Natural killer cell treated with Interleukin-12 subunit alpha and Interleukin-12 subunit beta and Interleukin-15 and Interleukin-18, amount 100 ng/mL, for 72 hours (primary cell): ENCODE results near the gene KCNQ2. TPM values are rescaled to one million over a fixed set of nuclear protein-coding genes. Genes with fewer than 3 reads are reported as not detected.

ENCODE experiments used
- ATAC-seq, 2 donors: fragments of 150-1000 bp; cut with Tn5 transposase in 1 of 2; sonication (Bioruptor Pico), chemical (Tn5 transposase) in 1 of 2; 2 replicates each; pipeline ENCODE4 v1.10.0; 2021
- DNase-seq: peaks from one replicate; pipeline ENCODE4 v3.0.0; 2022; ENCODE audit warnings: low spot score
- H3K27ac Mint-ChIP-seq, 2 donors: 1 replicate in 1 of 2; 2 replicates in 1 of 2; pipeline ENCODE4 v1.8.0; 2022; ENCODE audit warnings: mixed read lengths in 2 of 2, mild to moderate bottlenecking in 1 of 2, moderate library complexity in 1 of 2
- H3K27me3 Mint-ChIP-seq, 2 donors: 1 replicate in 1 of 2; 2 replicates in 1 of 2; pipeline ENCODE4 v1.8.0; 2022; ENCODE audit warnings: mixed read lengths in 2 of 2
- H3K36me3 Mint-ChIP-seq: one replicate; pipeline ENCODE4 v1.8.0; 2022; ENCODE audit warnings: mixed read lengths
- H3K4me1 Mint-ChIP-seq, 2 donors: 1 replicate in 1 of 2; 2 replicates in 1 of 2; pipeline ENCODE4 v1.8.0; 2022; ENCODE audit warnings: low read depth in 2 of 2, mixed read lengths in 2 of 2, mild to moderate bottlenecking in 1 of 2
- H3K4me3 Mint-ChIP-seq: one replicate; pipeline ENCODE4 v1.8.0; 2022; ENCODE audit warnings: mixed read lengths
- H3K9me3 Mint-ChIP-seq: 2 replicates; pipeline ENCODE4 v1.8.0; 2022; ENCODE audit warnings: mixed read lengths
- total RNA-seq, 2 donors: library from RNA; stranded (reverse); gene quantifications; one replicate each; pipeline ENCODE4 v1.2.3, GENCODE V29; 2022

Gene KCNQ2
- total RNA-seq, 2 donors from 2014 or later = not detected

GRCh38 chr20:63441136-63442099 is 31.0 kb downstream of the KCNQ2 start:
- Mint-ChIP-seq H3K27ac (no peak overlapping the region), H3K4me3 (peak overlapping the region; percentile 58)

GRCh38 chr20:63440366-63440955 is 32.0 kb downstream of the KCNQ2 start:
- Mint-ChIP-seq H3K4me3 (no peak overlapping the region), H3K9me3 (peaks cover 7% of the 10 kb centered on the region), H3K36me3 (no peaks in the 10 kb centered on the region), H3K27me3 (peaks cover 0 to 6% of the 10 kb centered on the region in 2 donors), H3K27ac (no peak overlapping the region), H3K4me1 (peaks cover 18% of the 10 kb centered on the region in 2 donors)
- ATAC-seq (no peak), DNase-seq (no peak)

More at GRCh38 chr20:63441136-63442099, 31.0 kb downstream of the KCNQ2 start:
- DNase-seq (no peak), ATAC-seq (peak in 1 of 2 donors; percentile 71)
- H3K4me1 Mint-ChIP-seq = peaks cover 18% of the 10 kb centered on the region in 2 donors
- no peaks in the 10 kb centered on the region for H3K36me3 Mint-ChIP-seq
- peaks cover 7% of the 10 kb centered on the region for H3K9me3 Mint-ChIP-seq
- H3K27me3 Mint-ChIP-seq = peaks cover 0 to 6% of the 10 kb centered on the region in 2 donors

GRCh38 chr20:63439866-63440265 is 32.6 kb downstream of the KCNQ2 start:
- ATAC-seq (no peak), DNase-seq (no peak)
- Mint-ChIP-seq H3K27ac (no peak overlapping the region), H3K4me1 (peaks cover 18 to 21% of the 10 kb centered on the region in 2 donors), H3K27me3 (peaks cover 0 to 6% of the 10 kb centered on the region in 2 donors), H3K4me3 (no peak overlapping the region), H3K9me3 (peaks cover 7% of the 10 kb centered on the region), H3K36me3 (no peaks in the 10 kb centered on the region)

GRCh38 chr20:63438121-63438520 is 34.3 kb downstream of the KCNQ2 start:
- DNase-seq = no peak
- peaks cover 0 to 8% of the 10 kb centered on the region in 2 donors for H3K27me3 Mint-ChIP-seq
- no peak overlapping the region for H3K27ac Mint-ChIP-seq
- no peak for ATAC-seq
- peaks cover 20 to 26% of the 10 kb centered on the region in 2 donors for H3K4me1 Mint-ChIP-seq
- H3K36me3 Mint-ChIP-seq = no peaks in the 10 kb centered on the region
- H3K4me3 Mint-ChIP-seq = no peak overlapping the region
- H3K9me3 Mint-ChIP-seq = peaks cover 5% of the 10 kb centered on the region

GRCh38 chr20:63435552-63435951 is 36.9 kb downstream of the KCNQ2 start:
- no peak overlapping the region for H3K27ac Mint-ChIP-seq
- DNase-seq = no peak
- no peaks in the 10 kb centered on the region for H3K36me3 Mint-ChIP-seq
- ATAC-seq = no peak
- H3K4me3 Mint-ChIP-seq = no peak overlapping the region
- H3K27me3 Mint-ChIP-seq = peaks cover 0 to 7% of the 10 kb centered on the region in 2 donors
- H3K9me3 Mint-ChIP-seq = no peaks in the 10 kb centered on the region
- H3K4me1 Mint-ChIP-seq = peaks cover 4 to 13% of the 10 kb centered on the region in 2 donors

GRCh38 chr20:63434599-63435378 is 37.7 kb downstream of the KCNQ2 start:
- Mint-ChIP-seq H3K36me3 (no peaks in the 10 kb centered on the region), H3K4me1 (peaks cover 4 to 13% of the 10 kb centered on the region in 2 donors), H3K9me3 (no peaks in the 10 kb centered on the region), H3K27ac (no peak overlapping the region), H3K27me3 (peaks cover 0 to 7% of the 10 kb centered on the region in 2 donors), H3K4me3 (peak overlapping the region; percentile 49)
- DNase-seq (peak; percentile 75), ATAC-seq (peak; percentile 51 to 64)

GRCh38 chr20:63433756-63434531 is 38.5 kb downstream of the KCNQ2 start:
- DNase-seq (no peak), ATAC-seq (no peak)
- Mint-ChIP-seq H3K9me3 (no peaks in the 10 kb centered on the region), H3K27me3 (peaks cover 0 to 7% of the 10 kb centered on the region in 2 donors), H3K4me1 (peaks cover 4 to 13% of the 10 kb centered on the region in 2 donors), H3K27ac (no peak overlapping the region), H3K36me3 (no peaks in the 10 kb centered on the region), H3K4me3 (no peak overlapping the region)

GRCh38 chr20:63433351-63433750 is 39.1 kb downstream of the KCNQ2 start:
- Mint-ChIP-seq H3K36me3 (no peaks in the 10 kb centered on the region), H3K4me3 (no peak overlapping the region), H3K9me3 (no peaks in the 10 kb centered on the region), H3K27ac (no peak overlapping the region), H3K4me1 (peaks cover 4 to 13% of the 10 kb centered on the region in 2 donors), H3K27me3 (peaks cover 0 to 7% of the 10 kb centered on the region in 2 donors)
- DNase-seq (no peak), ATAC-seq (no peak)

- H3K9me3 Mint-ChIP-seq = no peaks in the 10 kb centered on the region
- H3K27ac Mint-ChIP-seq = no peak overlapping the region
- DNase-seq (no peak), ATAC-seq (no peak)
- peaks cover 0 to 7% of the 10 kb centered on the region in 2 donors for H3K27me3 Mint-ChIP-seq
- H3K36me3 Mint-ChIP-seq = no peaks in the 10 kb centered on the region
- no peak overlapping the region for H3K4me3 Mint-ChIP-seq
- peaks cover 4 to 13% of the 10 kb centered on the region in 2 donors for H3K4me1 Mint-ChIP-seq
These were observed 39.7 kb downstream of the KCNQ2 start for GRCh38 chr20:63432577-63433325.

- no peak overlapping the region for H3K27ac Mint-ChIP-seq
- no peak for DNase-seq
- no peak overlapping the region for H3K4me3 Mint-ChIP-seq
- no peaks in the 10 kb centered on the region for H3K36me3 Mint-ChIP-seq
- peaks cover 4 to 13% of the 10 kb centered on the region in 2 donors for H3K4me1 Mint-ChIP-seq
- H3K9me3 Mint-ChIP-seq = no peaks in the 10 kb centered on the region
- ATAC-seq = no peak
- peaks cover 0 to 3% of the 10 kb centered on the region in 2 donors for H3K27me3 Mint-ChIP-seq
These were observed 40.5 kb downstream of the KCNQ2 start for GRCh38 chr20:63431944-63432343.

- Mint-ChIP-seq H3K9me3 (no peaks in the 10 kb centered on the region), H3K27me3 (peaks cover 0 to 3% of the 10 kb centered on the region in 2 donors), H3K4me1 (peaks cover 4 to 13% of the 10 kb centered on the region in 2 donors), H3K27ac (no peak overlapping the region), H3K4me3 (no peak overlapping the region), H3K36me3 (no peaks in the 10 kb centered on the region)
- ATAC-seq (no peak), DNase-seq (no peak)
These were observed 41.6 kb downstream of the KCNQ2 start for GRCh38 chr20:63430891-63431290.

GRCh38 chr20:63429992-63430391 is 42.5 kb downstream of the KCNQ2 start:
- Mint-ChIP-seq H3K4me1 (peaks cover 4 to 11% of the 10 kb centered on the region in 2 donors), H3K36me3 (no peaks in the 10 kb centered on the region), H3K4me3 (no peak overlapping the region), H3K27ac (no peak overlapping the region), H3K9me3 (no peaks in the 10 kb centered on the region), H3K27me3 (peaks cover 0 to 3% of the 10 kb centered on the region in 2 donors)
- ATAC-seq = no peak
- no peak for DNase-seq
